ENCODE measurements around the gene ELMO2. TPM values are rescaled to one million over a fixed set of nuclear protein-coding genes. Genes with fewer than 3 reads are reported as not detected.

The ELMO2 gene, protein sequence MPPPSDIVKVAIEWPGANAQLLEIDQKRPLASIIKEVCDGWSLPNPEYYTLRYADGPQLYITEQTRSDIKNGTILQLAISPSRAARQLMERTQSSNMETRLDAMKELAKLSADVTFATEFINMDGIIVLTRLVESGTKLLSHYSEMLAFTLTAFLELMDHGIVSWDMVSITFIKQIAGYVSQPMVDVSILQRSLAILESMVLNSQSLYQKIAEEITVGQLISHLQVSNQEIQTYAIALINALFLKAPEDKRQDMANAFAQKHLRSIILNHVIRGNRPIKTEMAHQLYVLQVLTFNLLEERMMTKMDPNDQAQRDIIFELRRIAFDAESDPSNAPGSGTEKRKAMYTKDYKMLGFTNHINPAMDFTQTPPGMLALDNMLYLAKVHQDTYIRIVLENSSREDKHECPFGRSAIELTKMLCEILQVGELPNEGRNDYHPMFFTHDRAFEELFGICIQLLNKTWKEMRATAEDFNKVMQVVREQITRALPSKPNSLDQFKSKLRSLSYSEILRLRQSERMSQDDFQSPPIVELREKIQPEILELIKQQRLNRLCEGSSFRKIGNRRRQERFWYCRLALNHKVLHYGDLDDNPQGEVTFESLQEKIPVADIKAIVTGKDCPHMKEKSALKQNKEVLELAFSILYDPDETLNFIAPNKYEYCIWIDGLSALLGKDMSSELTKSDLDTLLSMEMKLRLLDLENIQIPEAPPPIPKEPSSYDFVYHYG
- 10 to 100 TPM; 63.9 to 79.2 TPM for total RNA-seq

DNA sequence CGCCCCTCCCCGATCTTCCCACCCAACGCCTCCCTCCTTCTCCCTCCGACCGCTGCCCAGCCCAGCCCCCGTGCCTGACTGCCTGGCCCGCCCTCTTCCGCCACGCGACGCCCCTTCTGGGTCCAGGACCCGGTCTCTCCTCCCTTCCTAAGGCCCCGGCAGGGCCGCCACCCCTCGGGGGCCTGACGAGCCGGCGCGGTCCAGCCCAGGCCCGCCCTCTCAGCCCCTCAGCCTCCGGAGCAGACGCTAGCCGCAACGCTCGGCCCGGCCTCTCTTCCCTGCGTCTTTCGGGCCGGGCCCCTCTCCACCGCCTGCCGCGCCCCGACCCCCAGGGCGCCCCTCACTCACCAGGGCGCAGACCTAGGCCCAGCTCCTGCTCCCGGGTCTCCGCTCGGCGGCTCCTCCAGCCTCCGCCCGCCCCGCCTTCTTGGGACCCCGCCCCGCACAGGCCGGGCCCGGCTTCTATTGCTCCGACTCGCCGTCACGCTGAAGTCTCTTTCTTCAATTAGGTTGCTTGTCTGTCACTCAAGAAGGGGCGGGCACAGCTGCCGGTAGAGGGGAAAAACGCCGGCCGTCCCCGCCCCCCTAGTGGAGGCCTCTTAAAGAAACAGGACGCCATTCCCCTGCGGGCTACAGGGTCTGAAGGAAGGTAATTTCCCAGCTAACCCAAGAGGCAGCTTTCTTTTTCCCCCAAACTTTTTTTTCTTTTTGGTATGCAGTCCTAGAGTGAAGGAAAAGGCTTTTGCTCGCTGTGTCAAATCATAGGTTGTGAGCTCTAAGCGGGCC lies at the start of gene ELMO2:
ELMO2 (minus strand) TSS at position 416 of the 786 bp plus-strand sequence. CDS start 12,133 bp downstream, outside the sequence.

Other genes starting within 250 kb of the ELMO2 start
- not detected for gene CDH22, start 98.1 kb downstream of the ELMO2 start, total RNA-seq
- gene ZNF334, start 106.9 kb upstream of the ELMO2 start, total RNA-seq, result 1 to 10 TPM; 3.7 to 5.2 TPM
- gene OCSTAMP, start 144.0 kb upstream of the ELMO2 start, total RNA-seq, result not detected
- 1 to 10 TPM; 2.0 to 3.1 TPM for gene SLC13A3, start 244.8 kb upstream of the ELMO2 start, total RNA-seq

Data from melanocyte of skin (primary cell).